ENCODE measurements around the gene SRRM2.
"Not testable (repeated sequence)": the region's sequence is repeated elsewhere in the genome, so short reads cannot be mapped to it uniquely, and the experiment has no call there.

SRRM2 gene

GRCh38 chr16:2715064-2715463 lies 37.4 kb upstream of the SRRM2 start:
- no peak for DNase-seq (ENCODE audit: low read depth, low spot score)

- DNase-seq (ENCODE audit: low read depth, low spot score): no peak
These were observed 36.9 kb upstream of the SRRM2 start for GRCh38 chr16:2715519-2715918.

GRCh38 chr16:2715966-2716885 lies 36.2 kb upstream of the SRRM2 start:
- no peak for DNase-seq (ENCODE audit: low read depth, low spot score)

GRCh38 chr16:2716948-2717347 lies 35.5 kb upstream of the SRRM2 start:
- no peak for DNase-seq (ENCODE audit: low read depth, low spot score)

- no peak for DNase-seq (ENCODE audit: low read depth, low spot score)
These were observed 34.8 kb upstream of the SRRM2 start for GRCh38 chr16:2717383-2718263.

- DNase-seq (ENCODE audit: low read depth, low spot score): no peak
These were observed 32.9 kb upstream of the SRRM2 start for GRCh38 chr16:2719328-2720063.

GRCh38 chr16:2720064-2720457 lies 32.4 kb upstream of the SRRM2 start, which contains the start of gene PRSS27:
TSS of gene PRSS27 (minus strand) at chr16:2720224. CDS start at chr16:2720160, 64 bp downstream.
- no peak for DNase-seq (ENCODE audit: low read depth, low spot score)

GRCh38 chr16:2720719-2721633 lies 31.5 kb upstream of the SRRM2 start:
- peak; percentile 49 for DNase-seq (ENCODE audit: low read depth, low spot score)

- DNase-seq (ENCODE audit: low read depth, low spot score): not testable (repeated sequence)
These were observed 30.7 kb upstream of the SRRM2 start for GRCh38 chr16:2721634-2722173.

GRCh38 chr16:2724088-2724676 lies 28.3 kb upstream of the SRRM2 start:
- no peak for DNase-seq (ENCODE audit: low read depth, low spot score)

- DNase-seq (ENCODE audit: low read depth, low spot score): no peak
These were observed 27.6 kb upstream of the SRRM2 start for GRCh38 chr16:2724816-2725348.

- no peak for DNase-seq (ENCODE audit: low read depth, low spot score)
These were observed 25.5 kb upstream of the SRRM2 start for GRCh38 chr16:2726923-2727322.

- no peak for DNase-seq (ENCODE audit: low read depth, low spot score)
These were observed 24.4 kb upstream of the SRRM2 start for GRCh38 chr16:2728034-2728433.

GRCh38 chr16:2734844-2735515 lies 17.5 kb upstream of the SRRM2 start:
- DNase-seq (ENCODE audit: low read depth, low spot score): no peak

GRCh38 chr16:2736476-2737237 lies 15.8 kb upstream of the SRRM2 start:
- no peak for DNase-seq (ENCODE audit: low read depth, low spot score)

- DNase-seq (ENCODE audit: low read depth, low spot score): no peak
These were observed 15.2 kb upstream of the SRRM2 start for GRCh38 chr16:2737238-2737605.

- DNase-seq (ENCODE audit: low read depth, low spot score): no peak
These were observed 14.5 kb upstream of the SRRM2 start for GRCh38 chr16:2737895-2738418.

GRCh38 chr16:2738615-2739014 lies 13.8 kb upstream of the SRRM2 start:
- DNase-seq (ENCODE audit: low read depth, low spot score): no peak

Data from smooth muscle cell of the brain vasculature (primary cell).